ENCODE measurements around the gene AMPD3. TPM values are rescaled to one million over a fixed set of nuclear protein-coding genes. Genes with fewer than 3 reads are reported as not detected.
A peak's percentile ranks its signal among the peaks of the same experiment; 100 is the strongest.

The AMPD3 gene
- total RNA-seq, 1 experiment from 2014 or later = 5.9 TPM

DNA sequence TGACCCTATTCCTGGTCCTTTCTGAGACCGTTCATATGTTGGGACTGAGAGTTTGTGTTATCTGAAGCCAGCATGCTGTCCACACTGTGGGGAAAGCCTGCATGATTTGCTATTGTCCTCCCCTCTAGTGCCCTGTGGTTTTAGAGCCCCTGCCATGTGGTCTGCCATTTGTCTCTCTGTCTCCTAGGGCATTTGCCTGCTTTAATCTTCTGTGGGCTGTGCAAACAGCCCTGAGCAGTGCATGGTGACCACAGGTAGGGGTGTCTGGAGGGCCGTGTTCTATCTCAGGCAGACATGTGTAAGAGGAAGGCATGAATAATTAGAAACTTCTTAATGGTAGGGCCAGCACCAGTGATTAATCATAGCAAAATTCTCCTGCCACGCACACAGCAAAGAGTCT, 23.0 kb downstream of the AMPD3 start:
- no peak overlapping the region for H2BK20ac ChIP-seq (ENCODE audit: low read depth, low read length, poor library complexity, severe bottlenecking)
- H3K14ac ChIP-seq (ENCODE audit: insufficient read depth, low read length) = no peak overlapping the region; the same call in 1 of the 2 replicates
- WGBS (ENCODE audit: extremely low coverage, insufficient read length, low lambda C conversion rate) = no CpG with 5 or more reads among the region's 3 CpGs

More for the DNA sequence above, 23.0 kb downstream of the AMPD3 start:
- Mint-ChIP-seq H3K4me3 (no peak overlapping the region), H3K4me1 (peaks cover 0 to 8% of the 10 kb centered on the region in 2 experiments; a peak in 2 of 4 replicates), H3K27ac (peak overlapping the region in 1 of 3 experiments; percentile 30; a peak in 1 of 7 replicates), H3K27me3 (ENCODE audit: low read depth) (peaks cover 2% of the 10 kb centered on the region; the same call in 1 of the 2 replicates), H3K36me3 (ENCODE audit: insufficient read depth in 1 of 3, low read depth in 3 of 3) (no peaks in the 10 kb centered on the region), H3K9me3 (no peaks in the 10 kb centered on the region)
- no peak overlapping the region for H3K27ac ChIP-seq (ENCODE audit: insufficient read length, low read depth, low read length)
- H3K4me2 ChIP-seq (ENCODE audit: insufficient read depth, insufficient read length, low read length) = no peak overlapping the region
- H3K9me3 ChIP-seq (ENCODE audit: control insufficient read depth, low read depth, low read length) = no peaks in the 10 kb centered on the region
- H2BK5ac ChIP-seq (ENCODE audit: insufficient read length, low read length) = no peak overlapping the region
- H3T11ph ChIP-seq (ENCODE audit: low read length) = no peak overlapping the region
- no peak overlapping the region for H2AK5ac ChIP-seq (ENCODE audit: insufficient read length, low read length)
- no peaks in the 10 kb centered on the region for H3K27me3 ChIP-seq (ENCODE audit: insufficient read depth, low read length)
- no peak overlapping the region for H2AFZ ChIP-seq (ENCODE audit: low read length)
- H3K23ac ChIP-seq (ENCODE audit: insufficient read length, low read depth, low read length) = no peak overlapping the region
- TF ChIP-seq, protein P1, sequence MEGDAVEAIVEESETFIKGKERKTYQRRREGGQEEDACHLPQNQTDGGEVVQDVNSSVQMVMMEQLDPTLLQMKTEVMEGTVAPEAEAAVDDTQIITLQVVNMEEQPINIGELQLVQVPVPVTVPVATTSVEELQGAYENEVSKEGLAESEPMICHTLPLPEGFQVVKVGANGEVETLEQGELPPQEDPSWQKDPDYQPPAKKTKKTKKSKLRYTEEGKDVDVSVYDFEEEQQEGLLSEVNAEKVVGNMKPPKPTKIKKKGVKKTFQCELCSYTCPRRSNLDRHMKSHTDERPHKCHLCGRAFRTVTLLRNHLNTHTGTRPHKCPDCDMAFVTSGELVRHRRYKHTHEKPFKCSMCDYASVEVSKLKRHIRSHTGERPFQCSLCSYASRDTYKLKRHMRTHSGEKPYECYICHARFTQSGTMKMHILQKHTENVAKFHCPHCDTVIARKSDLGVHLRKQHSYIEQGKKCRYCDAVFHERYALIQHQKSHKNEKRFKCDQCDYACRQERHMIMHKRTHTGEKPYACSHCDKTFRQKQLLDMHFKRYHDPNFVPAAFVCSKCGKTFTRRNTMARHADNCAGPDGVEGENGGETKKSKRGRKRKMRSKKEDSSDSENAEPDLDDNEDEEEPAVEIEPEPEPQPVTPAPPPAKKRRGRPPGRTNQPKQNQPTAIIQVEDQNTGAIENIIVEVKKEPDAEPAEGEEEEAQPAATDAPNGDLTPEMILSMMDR (conservative IDR thresholded peaks at IDR 0.05) = no peak
- no peaks in the 10 kb centered on the region for H3K23me2 ChIP-seq (ENCODE audit: insufficient read length, low read depth, low read length, poor library complexity, severe bottlenecking)
- no peaks in the 10 kb centered on the region for H3K4me1 ChIP-seq (ENCODE audit: insufficient read depth, low read length)
- no peaks in the 10 kb centered on the region for H4K20me1 ChIP-seq (ENCODE audit: control insufficient read depth, insufficient read depth, insufficient read length)
- no peaks in the 10 kb centered on the region for H3K79me1 ChIP-seq (ENCODE audit: insufficient read depth, low read depth, low read length, poor library complexity, severe bottlenecking)
- no peaks in the 10 kb centered on the region for H3K79me2 ChIP-seq (ENCODE audit: insufficient read depth, low read length)
- H3K9ac ChIP-seq (ENCODE audit: extremely low read depth, insufficient read length, low read length) = no peak overlapping the region
- H4K8ac ChIP-seq (replicated peaks; ENCODE audit: insufficient read length, low read depth, low read length) = no peak overlapping the region
- no peak overlapping the region for H2BK12ac ChIP-seq (ENCODE audit: insufficient read length, low read depth, low read length)
- H2BK120ac ChIP-seq (ENCODE audit: low read depth, low read length, poor library complexity, severe bottlenecking) = no peak overlapping the region
- H2BK15ac ChIP-seq (ENCODE audit: low read depth, low read length) = no peak overlapping the region
- no peak overlapping the region for H3K56ac ChIP-seq (ENCODE audit: insufficient read length, low read depth, low read length)
- no peak overlapping the region for H4K5ac ChIP-seq (ENCODE audit: insufficient read length, low read depth, low read length)
- no peak overlapping the region for H4K91ac ChIP-seq (ENCODE audit: insufficient read length, low read depth, low read length)
- no peak for DNase-seq
- no peak overlapping the region for H3K18ac ChIP-seq (ENCODE audit: insufficient read length, low read depth, low read length)
- no peak overlapping the region for H3K4ac ChIP-seq (ENCODE audit: low read depth, low read length)
